PC-3 (cell line): ENCODE results near the gene PIGO. TPM values are rescaled to one million over a fixed set of nuclear protein-coding genes. Genes with fewer than 3 reads are reported as not detected.

ENCODE experiments used
- ATAC-seq: fragments of 200-7000 bp; cut with Tn5 transposase; 2 replicates; pipeline ENCODE4 v1.9.1; 2020; ENCODE audit warnings: mild to moderate bottlenecking, moderate library complexity
- BruUV-seq: library from RNA; stranded (reverse); fragments of 400-500 nt; replicated peaks from 2 replicates; lab custom pipeline; 2021; lab: Mats Ljungman, UMichigan
- CTCF ChIA-PET: fragments of 300-600 bp; sonication (Branson Sonifier 250); formaldehyde crosslinking; loops from one replicate; lab custom pipeline; 2022; ENCODE audit warnings: antibody characterized with exemption; lab: Charles Lee
- POLR2A ChIA-PET: fragments of 300-600 bp; sonication (Branson Sonifier 250); formaldehyde crosslinking; loops from one replicate; lab custom pipeline; 2022; ENCODE audit warnings: antibody characterized with exemption; ENCODE audit not compliant: unreplicated experiment; lab: Charles Lee
- DNase-seq: peaks from one replicate; pipeline ENCODE4 v3.0.0-alpha.2; 2015
- H2AFZ ChIP-seq: fragments of 300-600 bp; sonication (generic); 2 replicates; pipeline ENCODE4 v1.6.0; 2016; ENCODE audit warnings: antibody characterized with exemption, low read length
- H3F3A ChIP-seq: fragments of 300-600 bp; sonication (generic); one replicate; pipeline ENCODE4 v1.6.0; 2017; ENCODE audit warnings: antibody characterized with exemption, low read length, control low read depth, mild to moderate bottlenecking; ENCODE audit not compliant: unreplicated experiment
- H3K27ac ChIP-seq: fragments of 300-600 bp; sonication (generic); 2 replicates; pipeline ENCODE4 v1.5.1; 2016; ENCODE audit warnings: mild to moderate bottlenecking, low read length
- H3K27me3 ChIP-seq: fragments of 300-600 bp; sonication (generic); 2 replicates; pipeline ENCODE4 v1.6.1; 2016; ENCODE audit warnings: low read length, mixed read lengths
- H3K36me3 ChIP-seq: fragments of 300-600 bp; sonication (generic); 2 replicates; pipeline ENCODE4 v1.6.1; 2016; ENCODE audit warnings: low read depth, mixed run types, low read length, mixed read lengths
- H3K4me1 ChIP-seq: fragments of 300-600 bp; sonication (generic); 2 replicates; pipeline ENCODE4 v1.5.1; 2016; ENCODE audit warnings: low read length; ENCODE audit not compliant: insufficient read depth
- H3K4me2 ChIP-seq: fragments of 300-600 bp; sonication (generic); 2 replicates; pipeline ENCODE4 v1.6.0; 2016; ENCODE audit warnings: low read length
- H3K4me3 ChIP-seq: fragments of 300-600 bp; sonication (generic); 2 replicates; pipeline ENCODE4 v1.5.1; 2016; ENCODE audit warnings: mild to moderate bottlenecking, low read length, mixed read lengths
- H3K79me2 ChIP-seq: fragments of 300-600 bp; sonication (generic); 2 replicates; pipeline ENCODE4 v1.6.1; 2017; ENCODE audit warnings: low read length, mixed read lengths
- H3K9ac ChIP-seq: fragments of 300-600 bp; sonication (generic); 2 replicates; pipeline ENCODE4 v1.6.0; 2016; ENCODE audit warnings: mild to moderate bottlenecking, low read length
- H3K9me2 ChIP-seq: fragments of 300-600 bp; sonication (generic); replicated peaks from 2 replicates; pipeline ENCODE4 v1.6.1; 2016; ENCODE audit warnings: mixed run types, low read length, mixed read lengths
- H3K9me3 ChIP-seq: fragments of 300-600 bp; sonication (generic); 2 replicates; pipeline ENCODE4 v1.6.1; 2016; ENCODE audit warnings: low read length, mixed read lengths
- H4K20me1 ChIP-seq: fragments of 300-600 bp; sonication (generic); 2 replicates; pipeline ENCODE4 v1.6.1; 2016; ENCODE audit warnings: low read length, mixed read lengths
- EZH2 ChIP-seq: fragments of 300-600 bp; sonication (generic); IDR thresholded peaks from one replicate; pipeline ENCODE4 v1.6.1; 2017; ENCODE audit warnings: antibody characterized with exemption, mild to moderate bottlenecking, low read length; ENCODE audit not compliant: unreplicated experiment
- EZH2phosphoT487 ChIP-seq: fragments of 300-600 bp; sonication (generic); IDR thresholded peaks from 2 replicates; pipeline ENCODE4 v1.6.1; 2018; ENCODE audit warnings: mild to moderate bottlenecking, antibody characterized with exemption, low read length, borderline replicate concordance
- intact Hi-C: fragments of 100-400 bp; cut with micrococcal nuclease; formaldehyde crosslinking; loops from 2 replicates; pipeline ENCODE4 v1.9.0; 2023
- total RNA-seq: library from RNA; depleted of rRNA; stranded (reverse); fragments of >200 nt; gene quantifications from 2 replicates; pipeline ENCODE4 v1.2.3, GENCODE V29; 2014; rRNA removed
- TF ChIP-seq, protein P1 (sequence below): fragments of 300-600 bp; sonication (generic); conservative IDR thresholded peaks from 2 replicates; pipeline ENCODE4 v1.5.1; 2017; ENCODE audit warnings: antibody characterized with exemption, low read depth, mild to moderate bottlenecking, low read length

The PIGO gene
- total RNA-seq, 1 experiment from 2014 or later, result 18.2 TPM

DNA sequence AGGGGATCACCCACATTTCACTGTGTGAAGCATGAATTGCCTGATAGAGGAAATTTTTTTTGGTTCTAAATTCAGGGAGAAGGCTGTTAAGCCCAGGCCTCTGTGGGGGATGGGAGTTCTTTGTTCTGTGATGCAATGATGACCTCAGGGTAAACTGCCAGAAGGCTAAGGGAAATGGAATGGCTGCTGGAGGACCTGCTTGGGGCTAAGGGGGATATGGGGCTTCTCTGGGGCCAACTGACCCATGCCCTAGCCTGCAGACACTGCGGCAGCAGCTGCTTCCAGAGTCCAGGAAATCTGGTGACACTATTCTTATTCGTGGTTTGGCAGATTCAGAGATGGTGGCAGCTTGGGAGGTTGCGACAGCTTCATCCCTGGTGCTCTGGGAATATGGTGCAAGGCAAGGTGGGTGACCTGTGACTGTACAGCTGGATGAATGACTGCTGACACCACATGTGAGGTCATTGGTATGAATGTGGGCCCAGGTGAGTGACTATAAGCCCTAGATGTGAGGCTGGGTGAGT, 54.2 kb downstream of the PIGO start:
- CTCF ChIA-PET, result no interaction called here
- Histone ChIP-seq H3K4me3 (no peak overlapping the region), H4K20me1 (no peaks in the 10 kb centered on the region), H3K9me3 (no peaks in the 10 kb centered on the region), H3K4me1 (no peaks in the 10 kb centered on the region; the same call in 1 of the 2 replicates), H3F3A (no peaks in the 10 kb centered on the region), H3K27me3 (no peaks in the 10 kb centered on the region), H2AFZ (no peak overlapping the region), H3K9me2 (no peaks in the 10 kb centered on the region), H3K4me2 (no peak overlapping the region), H3K36me3 (no peaks in the 10 kb centered on the region), H3K9ac (no peak overlapping the region), H3K79me2 (no peaks in the 10 kb centered on the region), H3K27ac (no peak overlapping the region)
- POLR2A ChIA-PET, result no interaction called here
- DNase-seq (peak; percentile 38), ATAC-seq (no peak)
- intact Hi-C loops, result no loop called here
- no TSS peak for BruUV-seq
- TF ChIP-seq EZH2phosphoT487 (no peak), EZH2 (no peak)
- TF ChIP-seq, protein P1, sequence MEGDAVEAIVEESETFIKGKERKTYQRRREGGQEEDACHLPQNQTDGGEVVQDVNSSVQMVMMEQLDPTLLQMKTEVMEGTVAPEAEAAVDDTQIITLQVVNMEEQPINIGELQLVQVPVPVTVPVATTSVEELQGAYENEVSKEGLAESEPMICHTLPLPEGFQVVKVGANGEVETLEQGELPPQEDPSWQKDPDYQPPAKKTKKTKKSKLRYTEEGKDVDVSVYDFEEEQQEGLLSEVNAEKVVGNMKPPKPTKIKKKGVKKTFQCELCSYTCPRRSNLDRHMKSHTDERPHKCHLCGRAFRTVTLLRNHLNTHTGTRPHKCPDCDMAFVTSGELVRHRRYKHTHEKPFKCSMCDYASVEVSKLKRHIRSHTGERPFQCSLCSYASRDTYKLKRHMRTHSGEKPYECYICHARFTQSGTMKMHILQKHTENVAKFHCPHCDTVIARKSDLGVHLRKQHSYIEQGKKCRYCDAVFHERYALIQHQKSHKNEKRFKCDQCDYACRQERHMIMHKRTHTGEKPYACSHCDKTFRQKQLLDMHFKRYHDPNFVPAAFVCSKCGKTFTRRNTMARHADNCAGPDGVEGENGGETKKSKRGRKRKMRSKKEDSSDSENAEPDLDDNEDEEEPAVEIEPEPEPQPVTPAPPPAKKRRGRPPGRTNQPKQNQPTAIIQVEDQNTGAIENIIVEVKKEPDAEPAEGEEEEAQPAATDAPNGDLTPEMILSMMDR, result no peak

Other genes starting within 250 kb of the PIGO start
- gene PHF24, start 138.3 kb downstream of the PIGO start, total RNA-seq, result not detected in 2 replicates
- 7.3 and 9.3 TPM in 2 replicates for gene DNAJB5, start 106.8 kb downstream of the PIGO start, total RNA-seq
- 324 and 343 TPM in 2 replicates for gene VCP, start 24.0 kb downstream of the PIGO start, total RNA-seq
- 32.6 and 44.8 TPM in 2 replicates for gene FANCG, start 16.6 kb downstream of the PIGO start, total RNA-seq
- gene STOML2, start 6.5 kb upstream of the PIGO start, total RNA-seq, result 161 and 175 TPM in 2 replicates
- 9.2 and 10.2 TPM in 2 replicates for gene ATOSB, start 19.3 kb upstream of the PIGO start, total RNA-seq
- 9.8 and 10.4 TPM in 2 replicates for gene UNC13B, start 65.4 kb upstream of the PIGO start, total RNA-seq